ENCODE results near the gene KHDRBS1. TPM values are rescaled to one million over a fixed set of nuclear protein-coding genes. Genes with fewer than 3 reads are reported as not detected.

The KHDRBS1 gene
- total and polyA plus RNA-seq, 12 donors: 33.2 to 78.3 (median 66.5) TPM

DNA sequence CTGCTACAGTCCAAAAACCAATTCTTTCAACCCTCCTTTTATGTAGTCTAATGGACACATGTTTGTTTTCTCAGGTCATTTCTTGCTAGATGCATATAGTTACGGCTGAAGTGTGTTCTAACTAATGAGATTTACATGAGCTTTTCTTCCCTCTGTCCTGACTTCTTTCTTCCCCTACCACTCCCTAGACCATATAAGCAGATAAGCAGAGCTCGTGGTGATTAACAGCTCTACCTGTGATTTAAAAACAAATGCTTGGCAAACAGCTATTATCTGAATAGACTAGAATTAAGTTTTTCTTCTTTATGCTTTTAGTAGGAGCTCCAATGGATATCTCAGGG, 18.6 kb downstream of the KHDRBS1 start:
- no peak overlapping the region for H3K4me3 ChIP-seq
- no peaks in the 10 kb centered on the region for H3K9me3 ChIP-seq
- WGBS, 2 donors: 76 to 82% methylated on average over 2 of the region's 2 CpGs
- H3K36me3 ChIP-seq: peaks cover 0 to 38% (median 0%) of the 10 kb centered on the region in 9 donors
- ATAC-seq (no peak), DNase-seq (no peak)
- intact Hi-C loops (cut with DNase I): no loop called here
- peaks cover 0 to 23% (median 10%) of the 10 kb centered on the region in 9 donors for H3K4me1 ChIP-seq
- no peaks in the 10 kb centered on the region for H3K27me3 ChIP-seq
- H3K27ac ChIP-seq: no peak overlapping the region
- no peak for TF ChIP-seq CTCF (IDR thresholded peaks at IDR 0.05)

GRCh38 chr1:32035119-32035518, 21.5 kb downstream of the KHDRBS1 start:
- Histone ChIP-seq H3K4me3 (no peak overlapping the region), H3K4me1 (peaks cover 0 to 19% (median 9%) of the 10 kb centered on the region in 9 donors), H3K36me3 (peaks cover 0 to 64% (median 0%) of the 10 kb centered on the region in 9 donors), H3K9me3 (no peaks in the 10 kb centered on the region), H3K27ac (no peak overlapping the region), H3K27me3 (no peaks in the 10 kb centered on the region)
- 83 to 88% methylated on average over 3 of the region's 3 CpGs for WGBS, 2 donors
- DNase-seq: no peak
- TF ChIP-seq CTCF (IDR thresholded peaks at IDR 0.05): no peak
- intact Hi-C loops (cut with DNase I): no loop called here
- peak in 1 of 8 donors; percentile 25 for ATAC-seq

DNA sequence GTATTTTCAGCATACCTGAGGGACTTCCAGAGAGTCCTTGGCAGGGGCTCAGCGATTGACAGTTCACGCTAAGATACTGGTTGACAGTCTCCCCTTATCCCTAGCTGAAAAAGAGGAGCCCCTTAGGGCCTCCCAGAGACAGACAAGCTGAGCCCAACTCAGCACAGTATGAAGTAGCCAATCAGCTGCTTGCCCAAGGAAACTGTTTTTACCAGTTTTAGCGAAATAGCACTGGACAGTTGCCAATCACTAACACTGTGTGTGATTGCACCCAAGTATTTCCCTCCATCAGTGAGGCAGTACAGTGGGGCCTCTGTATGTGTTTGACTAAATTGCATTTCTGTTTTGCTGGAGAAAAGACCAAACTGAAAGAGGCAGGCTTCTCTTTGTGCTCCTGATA, 27.0 kb downstream of the KHDRBS1 start:
- 83 to 87% methylated on average over 3 of the region's 3 CpGs for WGBS, 2 donors
- H3K36me3 ChIP-seq: peaks cover 0 to 74% (median 0%) of the 10 kb centered on the region in 9 donors
- ATAC-seq (peak in 3 of 8 donors; percentile 11 to 33 (median 17)), DNase-seq (no peak)
- H3K9me3 ChIP-seq: no peaks in the 10 kb centered on the region
- H3K4me3 ChIP-seq: no peak overlapping the region
- intact Hi-C loops (cut with DNase I): no loop called here
- H3K4me1 ChIP-seq: peaks cover 0 to 8% (median under 1%) of the 10 kb centered on the region in 9 donors
- H3K27ac ChIP-seq: no peak overlapping the region
- H3K27me3 ChIP-seq: no peaks in the 10 kb centered on the region
- TF ChIP-seq CTCF (IDR thresholded peaks at IDR 0.05): no peak

GRCh38 chr1:32042330-32042729, 28.7 kb downstream of the KHDRBS1 start:
- intact Hi-C loops (cut with DNase I): no loop called here
- no peaks in the 10 kb centered on the region for H3K9me3 ChIP-seq
- TF ChIP-seq CTCF (IDR thresholded peaks at IDR 0.05): no peak
- no peak overlapping the region for H3K27ac ChIP-seq
- no peaks in the 10 kb centered on the region for H3K27me3 ChIP-seq
- 66 to 75% methylated on average over 5 of the region's 5 CpGs for WGBS, 2 donors
- H3K4me1 ChIP-seq: peaks cover 0 to 12% (median 0%) of the 10 kb centered on the region in 9 donors
- ATAC-seq (no peak), DNase-seq (no peak)
- peaks cover 0 to 78% (median 0%) of the 10 kb centered on the region in 9 donors for H3K36me3 ChIP-seq
- H3K4me3 ChIP-seq: no peak overlapping the region
